ENCODE measurements around the gene ALDH3B2.
"Not testable (repeated sequence)": the region's sequence is repeated elsewhere in the genome, so short reads cannot be mapped to it uniquely, and the experiment has no call there.

ALDH3B2 gene

GRCh38 chr11:67644042-67644441 is 30.4 kb downstream of the ALDH3B2 start:
- H3K4me3 ChIP-seq (ENCODE audit: low read depth in 1 of 5, low read length in 5 of 5): no peak overlapping the region
- no peak overlapping the region for H3K27ac ChIP-seq (ENCODE audit: low read depth, low read length)
- no peaks in the 10 kb centered on the region for H3K36me3 ChIP-seq (ENCODE audit: control insufficient read depth in 5 of 5, insufficient read depth in 5 of 5, low read length in 5 of 5)
- H3K9ac ChIP-seq (ENCODE audit: low read length in 5 of 5): no peak overlapping the region
- H3K27me3 ChIP-seq (ENCODE audit: control insufficient read depth in 5 of 5, insufficient read depth in 4 of 5, low read length in 5 of 5): peaks cover 26 to 43% (median 38%) of the 10 kb centered on the region in 5 donors
- H3K4me1 ChIP-seq (ENCODE audit: control insufficient read depth in 5 of 5, insufficient read depth in 5 of 5, low read length in 5 of 5): peaks cover 0 to 9% (median 3%) of the 10 kb centered on the region in 5 donors
- peaks cover 0 to 5% (median 4%) of the 10 kb centered on the region in 5 donors for H3K9me3 ChIP-seq (ENCODE audit: control insufficient read depth in 5 of 5, low read length in 5 of 5)

GRCh38 chr11:67642173-67643120 is 32.0 kb downstream of the ALDH3B2 start:
- Histone ChIP-seq H3K27ac (ENCODE audit: low read depth, low read length) (no peak overlapping the region), H3K4me1 (ENCODE audit: control insufficient read depth in 5 of 5, insufficient read depth in 5 of 5, low read length in 5 of 5) (peaks cover 0 to 6% (median 3%) of the 10 kb centered on the region in 5 donors), H3K36me3 (ENCODE audit: control insufficient read depth in 5 of 5, insufficient read depth in 5 of 5, low read length in 5 of 5) (no peaks in the 10 kb centered on the region), H3K4me3 (ENCODE audit: low read depth in 1 of 5, low read length in 5 of 5) (no peak overlapping the region), H3K27me3 (ENCODE audit: control insufficient read depth in 5 of 5, insufficient read depth in 4 of 5, low read length in 5 of 5) (peaks cover 20 to 37% (median 31%) of the 10 kb centered on the region in 5 donors), H3K9ac (ENCODE audit: low read length in 5 of 5) (no peak overlapping the region), H3K9me3 (ENCODE audit: control insufficient read depth in 5 of 5, low read length in 5 of 5) (peaks cover 0 to 5% (median 4%) of the 10 kb centered on the region in 5 donors)

- peaks cover 0 to 3% (median 2%) of the 10 kb centered on the region in 5 donors for H3K4me1 ChIP-seq (ENCODE audit: control insufficient read depth in 5 of 5, insufficient read depth in 5 of 5, low read length in 5 of 5)
- peaks cover 20 to 29% (median 23%) of the 10 kb centered on the region in 5 donors for H3K27me3 ChIP-seq (ENCODE audit: control insufficient read depth in 5 of 5, insufficient read depth in 4 of 5, low read length in 5 of 5)
- H3K36me3 ChIP-seq (ENCODE audit: control insufficient read depth in 5 of 5, insufficient read depth in 5 of 5, low read length in 5 of 5): no peaks in the 10 kb centered on the region
- no peak overlapping the region for H3K9ac ChIP-seq (ENCODE audit: low read length in 5 of 5)
- H3K4me3 ChIP-seq (ENCODE audit: low read depth in 1 of 5, low read length in 5 of 5): no peak overlapping the region
- H3K27ac ChIP-seq (ENCODE audit: low read depth, low read length): no peak overlapping the region
- H3K9me3 ChIP-seq (ENCODE audit: control insufficient read depth in 5 of 5, low read length in 5 of 5): peaks cover 0 to 5% (median 4%) of the 10 kb centered on the region in 5 donors
These were observed 32.9 kb downstream of the ALDH3B2 start for GRCh38 chr11:67641338-67642172.

GRCh38 chr11:67640758-67641337 is 33.6 kb downstream of the ALDH3B2 start:
- Histone ChIP-seq H3K9me3 (ENCODE audit: control insufficient read depth in 5 of 5, low read length in 5 of 5) (peaks cover 0 to 5% (median 4%) of the 10 kb centered on the region in 5 donors), H3K27ac (ENCODE audit: low read depth, low read length) (no peak overlapping the region), H3K36me3 (ENCODE audit: control insufficient read depth in 5 of 5, insufficient read depth in 5 of 5, low read length in 5 of 5) (no peaks in the 10 kb centered on the region), H3K4me1 (ENCODE audit: control insufficient read depth in 5 of 5, insufficient read depth in 5 of 5, low read length in 5 of 5) (peaks cover 0 to 3% (median 2%) of the 10 kb centered on the region in 5 donors), H3K9ac (ENCODE audit: low read length in 5 of 5) (no peak overlapping the region), H3K4me3 (ENCODE audit: low read depth in 1 of 5, low read length in 5 of 5) (no peak overlapping the region), H3K27me3 (ENCODE audit: control insufficient read depth in 5 of 5, insufficient read depth in 4 of 5, low read length in 5 of 5) (peaks cover 15 to 27% (median 18%) of the 10 kb centered on the region in 5 donors)

- no peak overlapping the region for H3K4me3 ChIP-seq (ENCODE audit: low read depth in 1 of 5, low read length in 5 of 5)
- no peak overlapping the region for H3K9ac ChIP-seq (ENCODE audit: low read length in 5 of 5)
These were observed 34.2 kb downstream of the ALDH3B2 start for GRCh38 chr11:67640021-67640757.

GRCh38 chr11:67639438-67639859 is 35.0 kb downstream of the ALDH3B2 start, which contains the start of gene TBX10:
TSS of gene TBX10 (minus strand) at chr11:67639763. CDS start at chr11:67639472, 291 bp downstream.
- Histone ChIP-seq H3K27me3 (ENCODE audit: control insufficient read depth in 5 of 5, insufficient read depth in 4 of 5, low read length in 5 of 5) (peaks cover 15 to 27% (median 18%) of the 10 kb centered on the region in 5 donors), H3K27ac (ENCODE audit: low read depth, low read length) (no peak within 1 kb of the TSS), H3K4me1 (ENCODE audit: control insufficient read depth in 5 of 5, insufficient read depth in 5 of 5, low read length in 5 of 5) (peaks cover 0 to 3% (median 2%) of the 10 kb centered on the region in 5 donors), H3K9me3 (ENCODE audit: control insufficient read depth in 5 of 5, low read length in 5 of 5) (peaks cover 0 to 5% (median 4%) of the 10 kb centered on the region in 5 donors), H3K4me3 (ENCODE audit: low read depth in 1 of 5, low read length in 5 of 5) (no peak within 1 kb of the TSS), H3K36me3 (ENCODE audit: control insufficient read depth in 5 of 5, insufficient read depth in 5 of 5, low read length in 5 of 5) (no peaks in the 10 kb centered on the region), H3K9ac (ENCODE audit: low read length in 5 of 5) (no peak within 1 kb of the TSS)

More at GRCh38 chr11:67640021-67640757, 34.2 kb downstream of the ALDH3B2 start:
- Histone ChIP-seq H3K27ac (ENCODE audit: low read depth, low read length) (no peak overlapping the region), H3K36me3 (ENCODE audit: control insufficient read depth in 5 of 5, insufficient read depth in 5 of 5, low read length in 5 of 5) (no peaks in the 10 kb centered on the region), H3K4me1 (ENCODE audit: control insufficient read depth in 5 of 5, insufficient read depth in 5 of 5, low read length in 5 of 5) (peaks cover 0 to 3% (median 2%) of the 10 kb centered on the region in 5 donors), H3K27me3 (ENCODE audit: control insufficient read depth in 5 of 5, insufficient read depth in 4 of 5, low read length in 5 of 5) (peaks cover 15 to 27% (median 18%) of the 10 kb centered on the region in 5 donors), H3K9me3 (ENCODE audit: control insufficient read depth in 5 of 5, low read length in 5 of 5) (peaks cover 0 to 5% (median 4%) of the 10 kb centered on the region in 5 donors)

GRCh38 chr11:67638535-67639437 is 35.6 kb downstream of the ALDH3B2 start:
- H3K27ac ChIP-seq (ENCODE audit: low read depth, low read length): no peak overlapping the region
- no peaks in the 10 kb centered on the region for H3K36me3 ChIP-seq (ENCODE audit: control insufficient read depth in 5 of 5, insufficient read depth in 5 of 5, low read length in 5 of 5)
- no peaks in the 10 kb centered on the region for H3K9me3 ChIP-seq (ENCODE audit: control insufficient read depth in 5 of 5, low read length in 5 of 5)
- H3K27me3 ChIP-seq (ENCODE audit: control insufficient read depth in 5 of 5, insufficient read depth in 4 of 5, low read length in 5 of 5): peaks cover 15 to 32% (median 18%) of the 10 kb centered on the region in 5 donors
- no peak overlapping the region for H3K4me3 ChIP-seq (ENCODE audit: low read depth in 1 of 5, low read length in 5 of 5)
- peaks cover 0 to 3% (median 2%) of the 10 kb centered on the region in 5 donors for H3K4me1 ChIP-seq (ENCODE audit: control insufficient read depth in 5 of 5, insufficient read depth in 5 of 5, low read length in 5 of 5)
- H3K9ac ChIP-seq (ENCODE audit: low read length in 5 of 5): no peak overlapping the region

- H3K27me3 ChIP-seq (ENCODE audit: control insufficient read depth in 5 of 5, insufficient read depth in 4 of 5, low read length in 5 of 5): peaks cover 15 to 32% (median 18%) of the 10 kb centered on the region in 5 donors
- H3K27ac ChIP-seq (ENCODE audit: low read depth, low read length); H3K9me3 ChIP-seq (ENCODE audit: control insufficient read depth in 5 of 5, low read length in 5 of 5); H3K4me1 ChIP-seq (ENCODE audit: control insufficient read depth in 5 of 5, insufficient read depth in 5 of 5, low read length in 5 of 5); H3K36me3 ChIP-seq (ENCODE audit: control insufficient read depth in 5 of 5, insufficient read depth in 5 of 5, low read length in 5 of 5); H3K4me3 ChIP-seq (ENCODE audit: low read depth in 1 of 5, low read length in 5 of 5); H3K9ac ChIP-seq (ENCODE audit: low read length in 5 of 5): not testable (repeated sequence)
These were observed 37.0 kb downstream of the ALDH3B2 start for GRCh38 chr11:67637441-67637840.
